NCI-H146 treated with DMSO at 0.1 percent for 48 hours (cell line): Measurements from ENCODE around the gene TSR2.
A peak's percentile ranks its signal among the peaks of the same experiment; 100 is the strongest.

Source experiments
- DNase-seq: peaks from one replicate; lab custom pipeline; 2025; ENCODE audit not compliant: unreplicated experiment; lab: John Stamatoyannopoulos, UW

TSR2 gene, protein sequence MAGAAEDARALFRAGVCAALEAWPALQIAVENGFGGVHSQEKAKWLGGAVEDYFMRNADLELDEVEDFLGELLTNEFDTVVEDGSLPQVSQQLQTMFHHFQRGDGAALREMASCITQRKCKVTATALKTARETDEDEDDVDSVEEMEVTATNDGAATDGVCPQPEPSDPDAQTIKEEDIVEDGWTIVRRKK

DNA sequence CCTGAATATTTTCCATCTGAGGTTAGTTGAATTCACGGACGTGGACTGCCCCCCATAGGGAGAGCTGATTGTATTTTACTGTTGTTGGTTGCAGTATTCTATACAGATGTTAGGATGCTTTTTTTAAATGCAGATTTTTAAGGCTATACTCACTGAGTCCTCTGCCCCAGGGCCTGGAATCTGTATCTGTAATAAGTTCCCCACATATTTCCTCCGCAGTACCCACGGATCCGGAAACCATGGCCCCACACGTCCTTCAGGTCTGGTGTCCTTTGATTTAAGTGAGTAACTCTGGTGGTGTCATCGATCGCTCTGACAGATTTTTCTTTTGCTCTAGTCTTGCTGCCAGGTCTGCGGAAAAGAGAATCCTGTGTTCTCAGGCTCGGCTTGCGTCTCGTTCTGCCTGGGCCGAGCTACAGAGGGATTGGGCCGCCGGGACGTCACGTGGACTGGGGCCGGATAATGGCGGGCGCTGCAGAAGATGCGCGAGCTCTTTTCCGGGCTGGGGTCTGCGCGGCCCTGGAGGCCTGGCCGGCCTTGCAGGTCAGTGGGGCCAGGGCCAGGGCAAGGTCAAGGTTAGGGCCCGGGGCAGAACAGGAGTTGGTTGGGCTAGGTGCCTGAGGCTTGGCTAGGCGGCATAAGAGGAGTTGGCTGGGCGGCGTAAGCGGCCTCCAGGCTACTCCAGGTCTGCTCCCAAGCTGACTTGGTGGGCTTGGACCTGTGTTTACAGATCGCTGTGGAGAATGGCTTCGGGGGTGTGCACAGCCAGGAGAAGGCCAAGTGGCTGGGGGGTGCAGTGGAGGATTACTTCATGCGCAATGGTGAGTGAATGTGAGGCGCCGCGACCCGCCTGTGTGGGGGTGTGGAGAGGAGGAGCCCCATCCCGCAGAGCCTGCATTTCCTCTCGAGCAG, at the start of gene TSR2:
TSR2 (plus strand) TSS at position 445 of the 912 bp plus-strand sequence; CDS start at position 463, 18 bp downstream.
- DNase-seq: peak; percentile 82

DNA sequence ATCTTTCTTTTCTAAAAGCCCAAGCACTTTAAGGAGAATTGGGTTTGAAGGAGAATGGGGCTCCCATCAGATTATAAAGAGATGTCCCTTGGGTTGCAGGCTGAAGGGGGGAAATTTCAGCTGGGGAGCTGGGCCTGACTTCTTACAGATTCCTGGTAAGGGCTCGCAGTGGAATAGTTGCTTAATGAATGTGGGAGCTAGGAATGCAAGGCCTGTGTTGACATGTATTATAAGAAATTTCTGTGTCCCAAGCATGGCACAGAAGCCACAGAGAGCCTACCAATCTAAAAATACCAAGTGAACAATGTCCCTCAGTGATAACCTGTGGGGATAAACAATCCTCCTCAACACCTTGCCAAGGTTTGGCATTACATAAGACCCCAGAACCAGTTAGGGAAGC, 43.1 kb upstream of the TSR2 start:
- no peak for DNase-seq

GRCh38 chrX:54407266-54407665, 32.9 kb upstream of the TSR2 start:
- no peak for DNase-seq

DNA sequence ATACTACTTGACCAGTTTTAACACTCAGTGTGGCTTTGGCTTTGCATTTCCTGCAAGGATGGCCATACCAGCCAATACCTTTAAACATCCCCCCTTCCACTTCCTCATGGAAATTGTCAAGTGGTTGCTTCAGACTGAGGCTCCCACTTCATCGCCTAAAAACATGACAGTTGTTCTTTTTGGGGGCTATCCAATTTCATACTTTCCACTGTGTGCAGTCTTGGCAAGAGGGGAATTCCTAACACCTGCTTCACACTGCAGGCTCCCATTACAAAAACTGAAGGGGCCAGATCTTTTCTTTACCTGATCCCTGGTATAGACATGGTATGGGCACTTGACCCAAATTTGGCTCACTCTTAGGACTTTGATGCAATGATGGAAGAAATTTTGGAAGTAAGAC, 28.5 kb upstream of the TSR2 start:
- DNase-seq: no peak

GRCh38 chrX:54413753-54414152, 26.5 kb upstream of the TSR2 start:
- no peak for DNase-seq

GRCh38 chrX:54415534-54416350, 24.5 kb upstream of the TSR2 start:
- no peak for DNase-seq

GRCh38 chrX:54416965-54417364, 23.2 kb upstream of the TSR2 start:
- DNase-seq: no peak

DNA sequence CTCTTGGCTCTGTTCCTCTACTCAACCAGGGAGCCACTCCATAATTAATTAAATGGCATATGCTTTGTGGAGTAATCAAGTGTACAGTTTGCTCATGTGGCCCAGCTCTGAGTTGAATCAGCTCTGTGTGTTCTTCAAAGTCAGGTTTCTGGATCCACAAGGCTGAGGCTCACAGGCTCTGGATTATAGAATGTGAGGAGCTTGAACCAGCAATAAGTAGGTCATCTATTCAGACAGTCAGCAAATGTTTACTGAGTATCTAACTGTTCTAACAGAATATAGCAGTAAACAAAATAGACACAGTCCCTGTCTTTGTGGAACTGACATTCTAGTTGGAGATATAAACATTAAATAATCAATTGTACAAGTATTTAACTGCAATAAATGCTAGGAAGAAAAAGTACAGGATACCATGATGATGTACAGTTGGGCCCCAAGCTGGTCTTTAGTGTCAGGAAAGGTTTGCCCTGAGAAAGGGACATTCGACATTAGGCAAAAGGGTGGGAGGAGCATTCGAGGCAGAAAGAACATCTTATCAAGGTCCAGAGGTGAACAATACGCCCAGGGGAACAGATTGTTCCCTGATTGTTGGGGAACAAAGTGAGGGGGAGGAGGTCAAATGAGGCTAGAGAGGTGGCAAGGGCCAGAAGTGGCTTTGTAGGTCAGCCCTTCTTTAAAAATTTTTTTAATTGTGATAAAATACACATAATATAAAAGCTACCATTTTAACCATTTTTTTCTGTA, 20.5 kb upstream of the TSR2 start:
- no peak for DNase-seq

GRCh38 chrX:54422168-54422567, 18.0 kb upstream of the TSR2 start:
- DNase-seq: no peak

- DNase-seq: no peak
Observed at GRCh38 chrX:54423161-54423888, 16.9 kb upstream of the TSR2 start.

GRCh38 chrX:54427837-54428424, 12.3 kb upstream of the TSR2 start:
- DNase-seq: peak; percentile 77

- DNase-seq: no peak
Observed at GRCh38 chrX:54430519-54430918, 9.7 kb upstream of the TSR2 start.

DNA sequence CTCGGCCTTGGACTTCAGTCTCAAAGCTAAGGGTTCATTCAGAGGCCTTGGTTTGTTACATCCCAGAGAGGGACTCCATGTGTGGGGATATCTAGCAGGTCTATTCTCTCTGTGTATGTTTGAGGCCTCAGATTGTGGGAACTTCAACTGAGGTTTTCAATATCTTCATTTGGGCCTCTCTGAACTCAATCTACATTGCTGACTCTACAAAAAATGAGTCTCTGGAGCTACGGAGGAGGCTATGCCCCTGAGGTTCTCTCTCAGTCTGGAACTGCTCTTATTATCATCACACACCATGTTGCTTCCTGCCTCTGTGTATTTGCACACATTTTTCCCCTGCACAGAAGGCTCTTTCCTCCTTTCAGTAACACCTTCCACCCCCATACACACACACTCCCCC, 5.1 kb upstream of the TSR2 start:
- no peak for DNase-seq

DNA sequence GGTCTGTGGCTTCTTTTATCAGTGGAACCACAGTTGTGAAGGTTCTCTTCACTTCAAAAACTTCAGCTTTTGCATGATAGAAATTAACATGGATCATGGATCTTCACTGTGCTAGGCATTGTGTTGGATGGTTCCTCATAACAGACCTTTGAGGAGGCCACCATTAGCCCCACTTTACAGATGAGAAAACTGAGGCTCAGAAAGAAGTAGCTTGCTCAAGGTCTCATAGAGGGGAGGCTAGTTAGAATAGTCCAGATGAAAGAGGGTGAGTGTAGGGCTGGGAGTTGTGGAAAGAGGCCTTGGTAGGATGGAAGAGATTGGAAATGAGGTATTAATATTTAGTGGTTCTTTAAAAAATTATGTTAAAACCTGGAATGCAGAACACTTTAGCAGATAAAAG, 2.6 kb downstream of the TSR2 start:
- no peak for DNase-seq

DNA sequence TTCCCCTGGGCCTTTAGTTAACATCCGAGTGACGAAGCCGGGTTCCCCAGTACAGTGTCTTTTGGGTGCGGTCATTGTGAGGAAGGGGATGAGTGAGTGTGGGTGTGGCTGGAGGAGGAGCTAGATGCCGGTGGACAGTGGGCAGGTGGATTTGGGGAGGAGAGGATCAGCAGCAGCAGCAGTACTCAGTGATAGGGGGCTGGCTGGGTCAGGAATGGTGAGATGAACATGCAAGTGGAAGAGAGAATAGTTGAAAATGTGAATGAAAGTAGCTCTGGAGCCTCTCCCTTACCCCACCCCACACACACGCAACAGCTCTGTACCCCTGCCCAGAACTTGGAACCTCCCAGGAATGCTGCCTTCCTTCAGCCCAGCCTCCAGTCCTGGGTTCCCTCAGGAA, 4.5 kb downstream of the TSR2 start:
- no peak for DNase-seq

GRCh38 chrX:54446084-54446483, 5.9 kb downstream of the TSR2 start:
- DNase-seq: no peak

GRCh38 chrX:54447461-54447860, 7.3 kb downstream of the TSR2 start:
- DNase-seq: no peak

GRCh38 chrX:54449929-54450328, 9.7 kb downstream of the TSR2 start:
- no peak for DNase-seq

GRCh38 chrX:54452920-54453319, 12.7 kb downstream of the TSR2 start:
- no peak for DNase-seq
